SU-DHL-6 (cell line): ENCODE results near the gene TGM1.

Source experiments
- H2AFZ ChIP-seq: fragments of 200-600 bp; sonication (generic); 2 replicates; pipeline ENCODE4 v1.6.1; 2014; ENCODE audit warnings: low read depth, mild to moderate bottlenecking, moderate library complexity, mixed read lengths, antibody characterized with exemption, low read length; ENCODE audit not compliant: severe bottlenecking
- H3F3A ChIP-seq: fragments of 200-600 bp; shearing (Covaris generic); 2 replicates; pipeline ENCODE4 v1.6.0; 2016; ENCODE audit warnings: antibody characterized with exemption, mild to moderate bottlenecking; ENCODE audit not compliant: insufficient read depth
- H3K27ac ChIP-seq: fragments of 200-600 bp; sonication (generic); 2 replicates; pipeline ENCODE4 v1.5.1; 2016; ENCODE audit warnings: low read depth, mild to moderate bottlenecking, low read length, moderate library complexity, mixed read lengths
- H3K27me3 ChIP-seq: fragments of 200-600 bp; sonication (generic), shearing (Covaris generic); 2 replicates; pipeline ENCODE4 v1.6.0; 2014; ENCODE audit warnings: mild to moderate bottlenecking, low read length
- H3K36me3 ChIP-seq: fragments of 200-600 bp; sonication (generic); 2 replicates; pipeline ENCODE4 v1.6.1; 2014; ENCODE audit warnings: mild to moderate bottlenecking, low read length, mixed read lengths
- H3K4me2 ChIP-seq: fragments of 300-600, 200-600 bp; shearing (Covaris generic), sonication (generic); 2 replicates; pipeline ENCODE4 v1.6.0; 2014; ENCODE audit warnings: low read length, low read depth, mild to moderate bottlenecking; ENCODE audit not compliant: poor library complexity, severe bottlenecking
- H3K4me3 ChIP-seq: fragments of 200-600 bp; sonication (generic); 2 replicates; pipeline ENCODE4 v1.5.1; 2014; ENCODE audit warnings: antibody characterized with exemption, low read length, mild to moderate bottlenecking, mixed read lengths; ENCODE audit not compliant: insufficient read depth, poor library complexity, severe bottlenecking
- H3K79me2 ChIP-seq: fragments of 200-600 bp; sonication (generic); 2 replicates; pipeline ENCODE4 v1.6.1; 2014; ENCODE audit warnings: mild to moderate bottlenecking, low read length, moderate library complexity; ENCODE audit not compliant: insufficient read depth
- H3K9ac ChIP-seq: fragments of 200-600 bp; sonication (generic); 2 replicates; pipeline ENCODE4 v1.7.0; 2014; ENCODE audit warnings: mild to moderate bottlenecking, low read length
- H3K9me2 ChIP-seq: fragments of 200-600 bp; sonication (generic); replicated peaks from 2 replicates; pipeline ENCODE4 v1.6.1; 2014; ENCODE audit warnings: low read length; ENCODE audit not compliant: insufficient read depth
- H3K9me3 ChIP-seq: fragments of 200-600 bp; sonication (generic); 2 replicates; pipeline ENCODE4 v1.6.1; 2014; ENCODE audit warnings: low read length, mixed read lengths; ENCODE audit not compliant: insufficient read depth
- H4K20me1 ChIP-seq: fragments of 200-600 bp; sonication (generic); 2 replicates; pipeline ENCODE4 v1.6.1; 2014; ENCODE audit warnings: low read depth, mild to moderate bottlenecking, antibody characterized with exemption, low read length, moderate library complexity, mixed read lengths
- EZH2phosphoT487 ChIP-seq: fragments of 200-600 bp; sonication (generic), shearing (Covaris generic); conservative IDR thresholded peaks from 2 replicates; pipeline ENCODE4 v1.6.1; 2018; ENCODE audit warnings: mild to moderate bottlenecking, antibody characterized with exemption, low read length, moderate library complexity, mixed read lengths
- TF ChIP-seq, protein P1 (sequence below): fragments of 200-600 bp; sonication (generic); IDR thresholded peaks from one replicate; pipeline ENCODE4 v1.5.1; 2017; ENCODE audit warnings: antibody characterized with exemption, mild to moderate bottlenecking, low read length, moderate library complexity; ENCODE audit not compliant: insufficient read depth, poor library complexity, severe bottlenecking

TGM1 gene

DNA sequence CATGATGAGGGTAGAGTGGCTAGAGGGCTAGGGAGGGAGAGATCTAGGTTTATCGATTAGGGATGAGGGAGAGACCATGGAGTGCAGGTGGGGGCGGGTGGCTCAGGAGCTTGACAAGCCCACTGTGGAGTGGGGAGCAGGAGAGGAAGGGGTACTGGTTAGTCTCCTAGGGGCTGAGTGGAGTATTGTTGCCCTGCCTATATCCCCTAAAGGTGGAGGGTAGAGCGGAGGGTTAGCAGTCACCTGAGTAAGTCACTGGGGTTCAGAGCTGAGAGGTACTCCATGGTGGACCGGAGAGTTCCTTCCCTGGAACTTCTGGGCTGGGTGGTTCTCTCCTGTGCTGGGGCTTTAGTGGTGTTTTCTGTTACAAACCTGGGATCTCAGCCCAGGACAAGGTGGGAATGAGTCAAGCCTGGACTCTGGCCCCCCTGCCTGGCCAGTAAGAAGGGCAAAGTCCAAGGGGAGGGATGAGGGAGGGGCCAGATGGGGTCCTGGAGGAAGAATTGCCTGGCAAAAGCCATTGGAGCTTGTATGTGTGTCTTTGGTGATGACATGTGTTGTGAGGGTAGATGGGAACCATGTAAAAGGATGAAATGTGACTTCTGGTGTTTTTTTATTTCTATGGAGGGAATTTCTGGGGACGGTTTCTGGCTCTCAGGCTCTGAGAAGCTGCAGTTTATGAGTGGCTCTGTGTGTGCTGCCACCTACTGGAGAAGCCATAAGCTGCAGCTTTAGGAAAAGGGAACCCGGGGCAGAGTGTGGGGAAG lies 44.8 kb upstream of the TGM1 start, which contains the start of gene CIDEB:
CIDEB (minus strand) TSS at position 403 of the 767 bp plus-strand sequence; CDS start at position 284, 119 bp downstream.
- no peaks in the 10 kb centered on the region for H3K36me3 ChIP-seq
- H3K79me2 ChIP-seq: no peaks in the 10 kb centered on the region
- H4K20me1 ChIP-seq: no peaks in the 10 kb centered on the region
- H3K4me2 ChIP-seq: no peak within 1 kb of the TSS
- H3K9me2 ChIP-seq: no peaks in the 10 kb centered on the region
- no peaks in the 10 kb centered on the region for H3K9me3 ChIP-seq
- H3K27ac ChIP-seq: no peak within 1 kb of the TSS
- no peak within 1 kb of the TSS for H3K9ac ChIP-seq
- H3K4me3 ChIP-seq: no peak within 1 kb of the TSS
- H3K27me3 ChIP-seq: no peaks in the 10 kb centered on the region
- H3F3A ChIP-seq: no peaks in the 10 kb centered on the region
- TF ChIP-seq, protein P1, sequence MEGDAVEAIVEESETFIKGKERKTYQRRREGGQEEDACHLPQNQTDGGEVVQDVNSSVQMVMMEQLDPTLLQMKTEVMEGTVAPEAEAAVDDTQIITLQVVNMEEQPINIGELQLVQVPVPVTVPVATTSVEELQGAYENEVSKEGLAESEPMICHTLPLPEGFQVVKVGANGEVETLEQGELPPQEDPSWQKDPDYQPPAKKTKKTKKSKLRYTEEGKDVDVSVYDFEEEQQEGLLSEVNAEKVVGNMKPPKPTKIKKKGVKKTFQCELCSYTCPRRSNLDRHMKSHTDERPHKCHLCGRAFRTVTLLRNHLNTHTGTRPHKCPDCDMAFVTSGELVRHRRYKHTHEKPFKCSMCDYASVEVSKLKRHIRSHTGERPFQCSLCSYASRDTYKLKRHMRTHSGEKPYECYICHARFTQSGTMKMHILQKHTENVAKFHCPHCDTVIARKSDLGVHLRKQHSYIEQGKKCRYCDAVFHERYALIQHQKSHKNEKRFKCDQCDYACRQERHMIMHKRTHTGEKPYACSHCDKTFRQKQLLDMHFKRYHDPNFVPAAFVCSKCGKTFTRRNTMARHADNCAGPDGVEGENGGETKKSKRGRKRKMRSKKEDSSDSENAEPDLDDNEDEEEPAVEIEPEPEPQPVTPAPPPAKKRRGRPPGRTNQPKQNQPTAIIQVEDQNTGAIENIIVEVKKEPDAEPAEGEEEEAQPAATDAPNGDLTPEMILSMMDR: peak; percentile 93
- no peak for TF ChIP-seq EZH2phosphoT487
- H2AFZ ChIP-seq: no peak within 1 kb of the TSS

DNA sequence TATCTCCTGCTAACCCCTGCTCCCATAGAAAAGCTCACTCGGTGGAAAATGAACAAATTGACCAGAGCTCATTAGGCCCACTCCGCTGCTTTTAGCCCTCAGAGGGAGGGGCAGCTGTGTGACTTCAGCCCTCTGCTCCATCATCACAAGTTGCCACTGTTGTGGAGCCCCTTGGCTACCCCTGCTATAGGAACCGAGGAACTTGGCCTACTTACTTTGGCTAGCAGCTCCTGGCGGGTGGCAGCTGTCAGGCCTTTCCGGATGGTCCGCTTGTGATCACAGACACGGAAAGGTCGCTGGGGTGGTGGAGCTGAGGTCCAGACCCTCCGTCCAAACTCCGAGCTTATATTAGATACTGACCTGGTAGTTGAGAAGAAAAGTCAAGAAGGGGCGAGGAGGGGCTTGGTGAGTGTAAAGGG lies 44.2 kb upstream of the TGM1 start:
- no peaks in the 10 kb centered on the region for H3K9me3 ChIP-seq
- no peaks in the 10 kb centered on the region for H3K36me3 ChIP-seq
- no peak overlapping the region for H3K4me3 ChIP-seq
- no peak overlapping the region for H3K4me2 ChIP-seq
- H3F3A ChIP-seq: no peaks in the 10 kb centered on the region
- H3K27me3 ChIP-seq: no peaks in the 10 kb centered on the region
- no peak overlapping the region for H3K9ac ChIP-seq
- no peak overlapping the region for H2AFZ ChIP-seq
- no peaks in the 10 kb centered on the region for H3K9me2 ChIP-seq
- H3K27ac ChIP-seq: no peak overlapping the region
- no peak for TF ChIP-seq EZH2phosphoT487
- TF ChIP-seq, protein P1: no peak
- H4K20me1 ChIP-seq: no peaks in the 10 kb centered on the region
- no peaks in the 10 kb centered on the region for H3K79me2 ChIP-seq

DNA sequence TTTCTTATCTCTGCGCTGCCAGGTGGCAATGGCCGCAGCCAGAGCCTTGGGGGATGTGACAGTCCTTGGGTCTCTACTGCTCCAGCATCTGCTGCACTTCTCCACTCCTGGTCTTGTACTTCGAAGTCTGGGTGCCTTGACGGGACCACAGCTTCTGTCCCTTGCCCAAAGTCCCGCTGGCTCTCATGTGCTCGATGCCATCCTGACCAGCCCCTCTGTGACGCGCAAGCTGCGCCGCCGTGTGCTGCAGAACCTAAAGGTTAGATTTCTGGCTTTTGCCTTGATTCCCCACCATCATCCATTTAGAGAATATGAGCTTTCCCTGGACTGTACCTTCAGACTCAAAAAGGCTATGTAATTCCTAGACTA lies 41.0 kb upstream of the TGM1 start:
- H3K9me3 ChIP-seq: no peaks in the 10 kb centered on the region
- H3K9me2 ChIP-seq: no peaks in the 10 kb centered on the region
- H2AFZ ChIP-seq: no peak overlapping the region
- H3K27me3 ChIP-seq: no peaks in the 10 kb centered on the region
- H3K9ac ChIP-seq: no peak overlapping the region
- TF ChIP-seq EZH2phosphoT487: no peak
- TF ChIP-seq, protein P1: no peak
- H3K4me3 ChIP-seq: no peak overlapping the region
- H3K4me2 ChIP-seq: no peak overlapping the region
- H4K20me1 ChIP-seq: no peaks in the 10 kb centered on the region
- no peaks in the 10 kb centered on the region for H3F3A ChIP-seq
- H3K36me3 ChIP-seq: no peaks in the 10 kb centered on the region
- H3K79me2 ChIP-seq: peaks cover 14% of the 10 kb centered on the region
- no peak overlapping the region for H3K27ac ChIP-seq
